ENCODE data around the gene FARP2. TPM values are rescaled to one million over a fixed set of nuclear protein-coding genes. Genes with fewer than 3 reads are reported as not detected.

FARP2 gene
- total and polyA plus RNA-seq, 10 of the 15 experiments (the other 5 are each of a cell fraction or from before 2014, with no cell fraction given): 5.5 to 67.5 (median 36.8) TPM

DNA sequence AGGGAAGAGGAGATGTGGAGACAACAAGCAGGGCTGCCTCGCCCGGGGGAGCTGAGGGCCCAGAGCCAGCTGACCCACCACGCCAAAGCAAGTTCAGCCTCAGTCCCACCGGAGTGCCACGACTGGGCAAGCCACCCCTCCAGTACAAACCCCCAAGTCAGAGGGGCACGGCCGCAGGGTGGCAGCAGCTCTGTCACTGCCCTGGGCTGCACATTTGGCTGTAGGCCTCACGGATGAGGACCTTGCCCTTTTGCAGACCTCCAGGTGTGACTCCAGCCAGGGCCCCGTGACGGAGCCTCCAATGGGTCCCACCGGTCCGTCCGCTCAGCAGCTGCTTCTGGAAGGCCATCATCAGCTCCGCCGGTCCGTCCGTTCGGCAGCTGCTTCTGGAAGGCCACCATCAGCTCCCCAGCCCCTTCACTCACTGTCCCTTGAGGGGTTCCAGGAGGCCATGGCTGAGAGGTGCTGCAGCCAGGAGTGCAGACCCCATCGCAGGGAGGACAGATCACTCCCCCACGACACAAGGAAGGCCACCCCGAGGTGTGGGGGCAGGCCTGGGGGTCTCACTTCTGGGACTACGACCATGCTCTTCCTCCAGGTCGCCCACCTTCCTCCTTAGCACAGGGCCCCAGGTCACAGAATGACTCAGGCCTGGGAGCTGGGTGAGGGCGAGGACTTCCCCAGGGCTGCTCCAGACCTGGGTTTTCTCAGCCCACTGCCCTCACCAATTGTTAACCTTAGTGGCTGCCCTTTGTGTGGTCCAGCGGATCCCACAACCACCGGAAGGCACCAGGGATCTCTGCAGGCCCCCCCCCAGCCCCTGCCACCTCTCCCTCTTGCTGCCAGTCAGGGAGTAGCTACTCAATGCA is 176.9 kb downstream of the FARP2 start (continued):
- TF ChIP-seq HCFC1 (IDR thresholded peaks at IDR 0.05; ENCODE audit: low read length) (no peak), CEBPB (IDR thresholded peaks at IDR 0.05; ENCODE audit: borderline replicate concordance in 1 of 2, low read depth in 2 of 2, low read length in 2 of 2) (no peak), IKZF1 (conservative IDR thresholded peaks at IDR 0.05) (no peak)
- TF ChIP-seq, protein P1, sequence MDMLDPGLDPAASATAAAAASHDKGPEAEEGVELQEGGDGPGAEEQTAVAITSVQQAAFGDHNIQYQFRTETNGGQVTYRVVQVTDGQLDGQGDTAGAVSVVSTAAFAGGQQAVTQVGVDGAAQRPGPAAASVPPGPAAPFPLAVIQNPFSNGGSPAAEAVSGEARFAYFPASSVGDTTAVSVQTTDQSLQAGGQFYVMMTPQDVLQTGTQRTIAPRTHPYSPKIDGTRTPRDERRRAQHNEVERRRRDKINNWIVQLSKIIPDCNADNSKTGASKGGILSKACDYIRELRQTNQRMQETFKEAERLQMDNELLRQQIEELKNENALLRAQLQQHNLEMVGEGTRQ (IDR thresholded peaks at IDR 0.05; ENCODE audit: borderline replicate concordance, low read depth, low read length): no peak

DNA sequence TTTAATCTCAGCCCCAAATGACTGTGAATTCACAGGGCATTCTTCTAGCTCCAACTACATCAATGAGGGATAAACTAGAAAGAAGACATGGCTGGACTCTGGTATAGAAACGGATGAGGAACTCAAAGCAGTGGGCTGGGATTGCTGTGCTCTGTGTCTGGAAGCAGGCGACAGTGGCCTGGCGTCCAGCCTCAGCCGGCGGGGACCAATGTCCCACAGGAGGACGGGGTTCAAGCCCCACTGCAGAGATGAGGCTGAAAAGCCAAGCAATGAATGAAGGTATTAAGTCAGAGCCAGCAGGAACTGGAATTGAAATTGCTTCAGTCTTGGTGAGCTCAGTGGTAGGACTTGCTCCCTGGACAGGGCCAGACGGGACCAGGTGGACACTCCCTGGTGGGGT is 178.2 kb downstream of the FARP2 start:
- intact Hi-C loops (cut with micrococcal nuclease; ENCODE audit: unreplicated experiment): no loop called here
- no peaks in the 10 kb centered on the region for H3K79me2 ChIP-seq (ENCODE audit: control insufficient read depth, insufficient read depth, low read length)
- H3K27me3 ChIP-seq (replicated peaks in 1 of 2; ENCODE audit: control insufficient read depth in 2 of 2, insufficient read depth in 2 of 2, low read length in 1 of 2): peaks cover 0 to 1% of the 10 kb centered on the region in 2 experiments; a peak in 1 of 4 replicates
- CTCF ChIA-PET: interaction anchor here (0.6 kb wide), 1 partner anchor 469 kb away, joined by 3 read pairs; no protein-coding TSS in a partner anchor
- H3K9me3 ChIP-seq (replicated peaks; ENCODE audit: control insufficient read depth, insufficient read depth, low read length): no peaks in the 10 kb centered on the region
- H3K9ac ChIP-seq (ENCODE audit: control insufficient read depth, insufficient read depth, low read length): no peak overlapping the region
- FAIRE-seq: no peak
- H4K20me1 ChIP-seq (ENCODE audit: control insufficient read depth, insufficient read depth): no peaks in the 10 kb centered on the region
- in situ Hi-C loops (cut with MboI): no loop called here
- no peak overlapping the region for H3K4me3 ChIP-seq
- no peak for DNase-seq (ENCODE audit: low read depth, low spot score)
- no peak for ATAC-seq
- TF ChIP-seq ATF7 (IDR thresholded peaks at IDR 0.05; ENCODE audit: low read depth): no peak
- TF ChIP-seq SMARCA5 (IDR thresholded peaks at IDR 0.05): no peak
- TF ChIP-seq POU2F2 (IDR thresholded peaks at IDR 0.05; ENCODE audit: borderline replicate concordance, low read depth, low read length): no peak
- TF ChIP-seq FOXK2 (IDR thresholded peaks at IDR 0.05): no peak
- TF ChIP-seq NFYB (IDR thresholded peaks at IDR 0.05; ENCODE audit: insufficient read depth, low read depth, low read length): no peak
- no peak for TF ChIP-seq RCOR1 (conservative IDR thresholded peaks at IDR 0.05; ENCODE audit: low read depth, low read length)
- no peak for TF ChIP-seq NFXL1 (IDR thresholded peaks at IDR 0.05; ENCODE audit: borderline replicate concordance)
- no TSS peak for BruUV-seq (replicated peaks)
- H3K27ac ChIP-seq (ENCODE audit: control insufficient read depth, insufficient read depth): no peak overlapping the region
- H2AFZ ChIP-seq (ENCODE audit: control insufficient read depth, low read depth, low read length): no peak overlapping the region
- no peak overlapping the region for H3K4me2 ChIP-seq (ENCODE audit: control insufficient read depth, insufficient read depth)
- no peaks in the 10 kb centered on the region; the same call in 1 of the 2 replicates for H3K4me1 ChIP-seq (ENCODE audit: control insufficient read depth, insufficient read depth, low read length)
- SMC1A ChIA-PET (ENCODE audit: uncharacterized antibody, unreplicated experiment): no interaction called here
- no peaks in the 10 kb centered on the region for H3K36me3 ChIP-seq (ENCODE audit: control insufficient read depth in 2 of 2, insufficient read depth in 2 of 2, low read length in 1 of 2)
- RAD21 ChIA-PET (ENCODE audit: unreplicated experiment): no interaction called here
- 48% methylated on average over 7 of the region's 7 CpGs for WGBS (ENCODE audit: insufficient coverage, insufficient replicate concordance, low lambda C conversion rate, missing lambda C conversion rate)
- POLR2A ChIA-PET: no interaction called here

Measured in GM12878 (cell line).